ENCODE measurements around the gene ZSCAN5B.
"Not testable (repeated sequence)": the region's sequence is repeated elsewhere in the genome, so short reads cannot be mapped to it uniquely, and the experiment has no call there.

Gene ZSCAN5B

DNA sequence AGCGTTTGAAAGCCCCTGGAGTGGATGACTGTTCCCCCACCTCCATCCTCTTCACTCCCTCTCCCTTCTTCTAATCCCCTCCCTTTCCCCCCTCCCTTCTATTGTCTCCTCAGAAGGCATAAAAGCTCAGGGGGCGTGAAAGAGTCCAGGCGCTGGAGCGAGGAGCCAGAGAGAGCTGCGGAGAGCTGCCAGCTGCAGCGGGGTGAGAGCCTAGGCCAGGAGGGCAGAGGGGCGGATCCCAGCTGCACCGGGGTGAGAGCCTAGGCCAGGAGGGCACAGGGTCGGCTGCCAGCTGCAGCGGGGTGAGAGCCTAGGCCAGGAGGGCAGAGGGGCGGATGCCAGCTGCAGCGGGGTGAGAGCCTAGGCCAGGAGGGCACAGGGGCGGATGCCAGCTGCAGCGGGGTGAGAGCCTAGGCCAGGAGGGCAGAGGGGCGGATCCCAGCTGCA is 21.7 kb downstream of the ZSCAN5B start, which contains the start of gene GALP:
TSS of gene GALP (plus strand) at position 148 of the 447 bp plus-strand sequence. CDS start 1,101 bp downstream, outside the sequence.
- not testable (repeated sequence) for H3K9ac ChIP-seq (ENCODE audit: low read length); H3K4me3 ChIP-seq (ENCODE audit: low read depth, low read length); H3K9me3 ChIP-seq (ENCODE audit: control insufficient read depth, insufficient read depth, low read depth, low read length); H3K4me1 ChIP-seq (ENCODE audit: control insufficient read depth, insufficient read depth, low read length); H3K36me3 ChIP-seq (ENCODE audit: control insufficient read depth, insufficient read depth, low read length); H3K27ac ChIP-seq (ENCODE audit: low read depth, low read length)
- peaks cover 14% of the 10 kb centered on the region; the same call in 1 of the 2 replicates for H3K27me3 ChIP-seq (ENCODE audit: control insufficient read depth, insufficient read depth, low read length)

GRCh38 chr19:56174550-56174949 is 23.0 kb downstream of the ZSCAN5B start:
- Histone ChIP-seq H3K4me1 (ENCODE audit: control insufficient read depth, insufficient read depth, low read length) (peaks cover 6% of the 10 kb centered on the region; the same call in 1 of the 2 replicates), H3K36me3 (ENCODE audit: control insufficient read depth, insufficient read depth, low read length) (no peaks in the 10 kb centered on the region), H3K9me3 (ENCODE audit: control insufficient read depth, insufficient read depth, low read depth, low read length) (no peaks in the 10 kb centered on the region), H3K4me3 (ENCODE audit: low read depth, low read length) (no peak overlapping the region), H3K27me3 (ENCODE audit: control insufficient read depth, insufficient read depth, low read length) (peaks cover 17% of the 10 kb centered on the region; the same call in 1 of the 2 replicates), H3K27ac (ENCODE audit: low read depth, low read length) (no peak overlapping the region), H3K9ac (ENCODE audit: low read length) (no peak overlapping the region)

DNA sequence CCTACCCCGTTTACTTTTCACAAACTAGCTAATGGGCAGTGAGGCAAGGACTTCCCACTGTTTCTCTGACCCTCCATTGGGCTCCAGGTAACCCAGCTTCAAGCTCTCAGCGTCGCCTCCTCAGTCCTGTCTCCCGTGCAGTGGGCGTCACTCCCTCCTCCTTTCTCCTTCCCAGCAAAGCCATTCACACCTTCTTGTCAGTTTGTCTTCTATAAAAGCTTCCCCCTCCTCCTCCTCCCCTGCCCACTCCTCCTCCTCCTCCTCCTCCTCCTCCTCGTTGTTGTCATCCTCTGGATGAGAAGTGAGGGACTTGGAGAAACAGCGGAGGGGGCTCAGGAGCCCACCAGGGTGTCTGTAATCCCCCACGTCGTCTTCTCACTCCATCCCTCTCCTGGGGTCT is 23.5 kb downstream of the ZSCAN5B start:
- H3K4me3 ChIP-seq (ENCODE audit: low read depth, low read length) = no peak overlapping the region
- H3K27me3 ChIP-seq (ENCODE audit: control insufficient read depth, insufficient read depth, low read length) = peaks cover 17% of the 10 kb centered on the region; the same call in 1 of the 2 replicates
- no peak overlapping the region for H3K9ac ChIP-seq (ENCODE audit: low read length)
- H3K27ac ChIP-seq (ENCODE audit: low read depth, low read length) = no peak overlapping the region
- H3K9me3 ChIP-seq (ENCODE audit: control insufficient read depth, insufficient read depth, low read depth, low read length) = no peaks in the 10 kb centered on the region
- no peaks in the 10 kb centered on the region for H3K36me3 ChIP-seq (ENCODE audit: control insufficient read depth, insufficient read depth, low read length)
- H3K4me1 ChIP-seq (ENCODE audit: control insufficient read depth, insufficient read depth, low read length) = peaks cover 6% of the 10 kb centered on the region; the same call in 1 of the 2 replicates

DNA sequence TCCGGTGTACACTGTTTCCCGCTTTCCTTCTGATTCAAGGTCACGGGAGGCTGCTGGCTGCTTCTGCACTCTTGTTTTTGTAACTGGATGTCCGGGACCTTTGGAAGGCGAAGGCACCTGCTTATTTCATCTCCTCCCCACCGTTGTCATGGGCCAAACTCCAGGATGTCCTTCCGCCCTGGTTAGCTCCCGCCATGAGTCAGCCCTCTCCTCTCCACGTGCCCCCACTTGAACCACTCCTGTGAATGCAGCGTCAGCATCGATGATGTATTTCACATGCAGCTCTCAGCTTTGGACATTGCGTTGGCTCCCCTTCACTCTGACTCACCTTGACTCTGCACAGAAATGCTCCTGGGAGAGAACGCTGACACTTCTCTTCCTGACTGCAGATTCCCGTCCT is 27.3 kb downstream of the ZSCAN5B start:
- no peak overlapping the region for H3K9ac ChIP-seq (ENCODE audit: low read length)
- H3K27me3 ChIP-seq (ENCODE audit: control insufficient read depth, insufficient read depth, low read length) = peaks cover 3% of the 10 kb centered on the region; the same call in 1 of the 2 replicates
- peaks cover 1% of the 10 kb centered on the region; the same call in 1 of the 2 replicates for H3K4me1 ChIP-seq (ENCODE audit: control insufficient read depth, insufficient read depth, low read length)
- H3K9me3 ChIP-seq (ENCODE audit: control insufficient read depth, insufficient read depth, low read depth, low read length) = no peaks in the 10 kb centered on the region
- no peak overlapping the region for H3K27ac ChIP-seq (ENCODE audit: low read depth, low read length)
- no peak overlapping the region for H3K4me3 ChIP-seq (ENCODE audit: low read depth, low read length)
- no peaks in the 10 kb centered on the region for H3K36me3 ChIP-seq (ENCODE audit: control insufficient read depth, insufficient read depth, low read length)

DNA sequence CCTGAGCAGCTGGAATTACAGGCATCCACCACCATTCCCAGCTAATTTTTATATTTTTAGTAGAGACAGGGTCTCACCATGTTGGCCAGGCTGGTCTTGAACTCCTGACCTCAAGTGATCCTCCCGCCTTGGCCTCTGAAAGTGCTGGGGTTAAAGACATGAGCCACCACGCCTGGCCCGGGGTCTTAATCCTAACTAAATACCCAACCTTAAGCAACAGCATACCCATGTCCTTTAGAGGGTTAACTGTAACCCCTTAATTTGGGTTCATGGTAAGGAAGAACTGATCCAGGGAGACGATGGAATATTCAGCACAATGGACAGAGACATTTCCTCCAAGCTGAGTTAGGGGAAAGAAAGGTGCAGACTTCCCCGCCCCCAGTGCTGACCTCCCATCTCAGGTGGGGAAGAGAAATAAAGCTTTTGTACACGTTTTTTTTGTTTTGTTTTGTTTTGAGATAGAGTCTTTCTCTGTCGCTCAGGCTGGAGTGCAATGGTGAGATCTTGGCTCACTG is 30.5 kb downstream of the ZSCAN5B start:
- Histone ChIP-seq H3K4me1 (ENCODE audit: control insufficient read depth, insufficient read depth, low read length) (no peaks in the 10 kb centered on the region), H3K27ac (ENCODE audit: low read depth, low read length) (no peak overlapping the region), H3K9me3 (ENCODE audit: control insufficient read depth, insufficient read depth, low read depth, low read length) (no peaks in the 10 kb centered on the region), H3K9ac (ENCODE audit: low read length) (no peak overlapping the region), H3K36me3 (ENCODE audit: control insufficient read depth, insufficient read depth, low read length) (no peaks in the 10 kb centered on the region), H3K4me3 (ENCODE audit: low read depth, low read length) (no peak overlapping the region), H3K27me3 (ENCODE audit: control insufficient read depth, insufficient read depth, low read length) (peaks cover 3% of the 10 kb centered on the region; the same call in 1 of the 2 replicates)

DNA sequence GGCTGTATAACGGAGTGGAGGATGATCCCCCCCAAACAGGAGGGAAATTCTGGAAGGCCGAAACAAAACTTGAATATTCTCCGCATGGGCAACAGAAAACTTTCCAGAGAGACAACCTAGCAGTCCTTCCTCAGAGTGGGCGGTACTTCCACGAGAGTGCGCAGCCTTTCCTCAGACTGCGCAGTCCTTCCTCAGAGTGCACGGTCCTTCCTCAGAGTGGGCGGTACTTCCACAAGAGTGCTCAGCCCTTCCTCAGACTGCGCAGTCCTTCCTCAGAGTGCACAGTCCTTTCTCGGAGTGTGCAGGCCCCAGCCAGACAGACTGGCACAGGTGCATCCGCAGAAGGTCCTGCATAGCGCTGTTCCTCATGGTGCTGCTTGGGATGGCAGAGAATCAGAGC is 34.5 kb downstream of the ZSCAN5B start:
- Histone ChIP-seq H3K27ac (ENCODE audit: low read depth, low read length) (no peak overlapping the region), H3K36me3 (ENCODE audit: control insufficient read depth, insufficient read depth, low read length) (peaks cover 29% of the 10 kb centered on the region), H3K4me1 (ENCODE audit: control insufficient read depth, insufficient read depth, low read length) (no peaks in the 10 kb centered on the region), H3K9ac (ENCODE audit: low read length) (no peak overlapping the region), H3K9me3 (ENCODE audit: control insufficient read depth, insufficient read depth, low read depth, low read length) (no peaks in the 10 kb centered on the region), H3K4me3 (ENCODE audit: low read depth, low read length) (no peak overlapping the region), H3K27me3 (ENCODE audit: control insufficient read depth, insufficient read depth, low read length) (no peaks in the 10 kb centered on the region)

GRCh38 chr19:56162258-56162657 is 35.3 kb downstream of the ZSCAN5B start:
- Histone ChIP-seq H3K4me3 (ENCODE audit: low read depth, low read length) (no peak overlapping the region), H3K9ac (ENCODE audit: low read length) (no peak overlapping the region), H3K9me3 (ENCODE audit: control insufficient read depth, insufficient read depth, low read depth, low read length) (no peaks in the 10 kb centered on the region), H3K36me3 (ENCODE audit: control insufficient read depth, insufficient read depth, low read length) (peaks cover 35% of the 10 kb centered on the region), H3K4me1 (ENCODE audit: control insufficient read depth, insufficient read depth, low read length) (no peaks in the 10 kb centered on the region), H3K27me3 (ENCODE audit: control insufficient read depth, insufficient read depth, low read length) (no peaks in the 10 kb centered on the region), H3K27ac (ENCODE audit: low read depth, low read length) (no peak overlapping the region)

- Histone ChIP-seq H3K4me1 (ENCODE audit: control insufficient read depth, insufficient read depth, low read length) (no peaks in the 10 kb centered on the region), H3K27ac (ENCODE audit: low read depth, low read length) (no peak overlapping the region), H3K27me3 (ENCODE audit: control insufficient read depth, insufficient read depth, low read length) (no peaks in the 10 kb centered on the region), H3K36me3 (ENCODE audit: control insufficient read depth, insufficient read depth, low read length) (peaks cover 35% of the 10 kb centered on the region), H3K9me3 (ENCODE audit: control insufficient read depth, insufficient read depth, low read depth, low read length) (no peaks in the 10 kb centered on the region), H3K4me3 (ENCODE audit: low read depth, low read length) (no peak overlapping the region), H3K9ac (ENCODE audit: low read length) (no peak overlapping the region)
These were observed 36.0 kb downstream of the ZSCAN5B start for GRCh38 chr19:56161534-56161933.

- Histone ChIP-seq H3K27ac (ENCODE audit: low read depth, low read length) (no peak overlapping the region), H3K27me3 (ENCODE audit: control insufficient read depth, insufficient read depth, low read length) (no peaks in the 10 kb centered on the region), H3K9me3 (ENCODE audit: control insufficient read depth, insufficient read depth, low read depth, low read length) (no peaks in the 10 kb centered on the region), H3K4me1 (ENCODE audit: control insufficient read depth, insufficient read depth, low read length) (no peaks in the 10 kb centered on the region), H3K9ac (ENCODE audit: low read length) (no peak overlapping the region), H3K36me3 (ENCODE audit: control insufficient read depth, insufficient read depth, low read length) (peaks cover 49% of the 10 kb centered on the region), H3K4me3 (ENCODE audit: low read depth, low read length) (no peak overlapping the region)
These were observed 37.8 kb downstream of the ZSCAN5B start for GRCh38 chr19:56159622-56160271.

DNA sequence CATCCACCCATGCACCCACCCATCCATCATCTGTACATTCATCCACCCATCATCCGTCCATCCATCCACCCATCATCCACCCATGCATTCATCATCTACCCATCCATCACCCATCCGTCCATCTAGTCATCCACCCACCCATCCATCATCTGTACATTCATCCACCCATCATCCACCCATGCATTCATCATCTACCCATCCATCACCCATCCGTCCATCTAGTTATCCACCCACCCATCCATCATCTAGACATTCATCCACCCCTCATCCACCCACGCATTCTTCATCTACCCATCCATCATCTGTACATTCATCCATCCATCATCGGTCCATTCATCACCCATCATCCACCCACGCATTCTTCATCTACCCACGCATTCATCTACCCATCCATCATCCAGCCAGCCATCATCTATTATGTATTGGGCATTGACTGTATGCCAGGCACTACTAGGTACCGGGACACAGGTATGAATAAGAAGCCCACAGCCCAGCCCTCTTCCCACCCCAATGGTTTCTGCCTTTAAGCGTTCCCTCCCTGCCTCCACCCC is 38.5 kb downstream of the ZSCAN5B start:
- no peaks in the 10 kb centered on the region for H3K27me3 ChIP-seq (ENCODE audit: control insufficient read depth, insufficient read depth, low read length)
- no peaks in the 10 kb centered on the region for H3K4me1 ChIP-seq (ENCODE audit: control insufficient read depth, insufficient read depth, low read length)
- H3K9ac ChIP-seq (ENCODE audit: low read length) = no peak overlapping the region
- H3K9me3 ChIP-seq (ENCODE audit: control insufficient read depth, insufficient read depth, low read depth, low read length) = no peaks in the 10 kb centered on the region
- H3K36me3 ChIP-seq (ENCODE audit: control insufficient read depth, insufficient read depth, low read length) = peaks cover 52% of the 10 kb centered on the region
- H3K27ac ChIP-seq (ENCODE audit: low read depth, low read length) = no peak overlapping the region
- no peak overlapping the region for H3K4me3 ChIP-seq (ENCODE audit: low read depth, low read length)

DNA sequence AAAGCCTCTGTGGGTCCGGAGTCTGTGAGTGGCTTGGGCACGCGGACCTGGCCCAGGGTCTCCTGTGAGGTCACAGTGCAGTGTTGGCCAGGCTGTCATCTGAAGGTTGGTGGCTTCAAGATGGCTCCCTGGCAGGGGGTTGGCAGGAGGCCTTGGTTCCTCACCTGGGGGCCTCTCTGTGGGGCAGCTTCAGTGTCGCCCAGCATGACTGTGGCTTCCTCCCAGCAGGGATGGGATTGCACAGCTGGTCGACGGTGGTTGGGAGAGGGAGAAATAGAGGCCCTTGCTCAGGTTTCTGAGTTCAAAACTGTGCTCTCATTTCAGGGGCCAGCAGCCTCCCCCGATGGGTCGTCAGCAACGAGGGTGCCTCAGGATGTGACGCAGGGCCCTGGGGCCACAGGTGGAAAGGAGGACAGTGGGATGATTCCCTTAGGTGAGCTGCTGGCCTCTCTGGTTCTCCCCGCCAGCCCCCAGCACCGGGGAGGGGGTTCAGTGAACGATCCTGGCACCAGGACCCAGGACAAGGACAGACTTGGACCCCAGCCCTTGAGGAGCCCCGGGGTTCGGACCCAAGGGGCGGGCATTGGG is 39.3 kb downstream of the ZSCAN5B start:
- Histone ChIP-seq H3K4me3 (ENCODE audit: low read depth, low read length) (no peak overlapping the region), H3K27ac (ENCODE audit: low read depth, low read length) (no peak overlapping the region), H3K36me3 (ENCODE audit: control insufficient read depth, insufficient read depth, low read length) (peaks cover 52% of the 10 kb centered on the region), H3K4me1 (ENCODE audit: control insufficient read depth, insufficient read depth, low read length) (peaks cover 8% of the 10 kb centered on the region), H3K27me3 (ENCODE audit: control insufficient read depth, insufficient read depth, low read length) (no peaks in the 10 kb centered on the region), H3K9ac (ENCODE audit: low read length) (no peak overlapping the region), H3K9me3 (ENCODE audit: control insufficient read depth, insufficient read depth, low read depth, low read length) (no peaks in the 10 kb centered on the region)
